Upper lobe of right lung (tissue), 1 donor: ENCODE results near the gene RNF150. TPM values are rescaled to one million over a fixed set of nuclear protein-coding genes. Genes with fewer than 3 reads are reported as not detected.

Experiments used
- ATAC-seq: fragments of 200-7000 bp; cut with Tn5 transposase; one replicate; pipeline ENCODE4 v1.9.1; 2020; ENCODE audit warnings: mild to moderate bottlenecking, moderate library complexity
- DNase-seq: peaks from one replicate; pipeline ENCODE4 v3.0.0-alpha.2; 2020
- H3K27ac ChIP-seq: fragments of 200-600 bp; one replicate; pipeline ENCODE4 v1.8.0; 2022
- H3K27me3 ChIP-seq: fragments of 200-600 bp; one replicate; pipeline ENCODE4 v1.8.0; 2022; ENCODE audit warnings: mild to moderate bottlenecking
- H3K36me3 ChIP-seq: fragments of 200-600 bp; one replicate; pipeline ENCODE4 v1.8.0; 2022
- H3K4me1 ChIP-seq: fragments of 200-600 bp; one replicate; pipeline ENCODE4 v1.8.0; 2022
- H3K4me3 ChIP-seq: fragments of 200-600 bp; one replicate; pipeline ENCODE4 v1.8.0; 2022; ENCODE audit warnings: mild to moderate bottlenecking
- H3K9me3 ChIP-seq: fragments of 200-600 bp; one replicate; pipeline ENCODE4 v1.8.0; 2022
- CTCF ChIP-seq: fragments of 200-600 bp; IDR thresholded peaks from one replicate; pipeline ENCODE4 v1.8.0; 2022; ENCODE audit warnings: antibody characterized with exemption
- intact Hi-C: fragments of 100-400 bp; cut with DNase I; formaldehyde crosslinking; loops from one replicate; pipeline ENCODE4 v1.11.0; 2022
- total RNA-seq: library from RNA; stranded (reverse); fragmentation: NEBNext Ultra II Directional; extraction: Animal tissue kit (Norgen Biotek cat#: 25700); gene quantifications from one replicate; pipeline ENCODE4 v1.2.1, GENCODE V29; 2021
- donor health status: DM: no; HTN: yes; CAD: no; lungs with severe emphysema.

The RNF150 gene
- total RNA-seq, 1 donor from 2014 or later = 2.4 TPM

GRCh38 chr4:140858897-140859296 is 274.4 kb downstream of the RNF150 start:
- TF ChIP-seq CTCF = no peak
- H3K27me3 ChIP-seq = no peaks in the 10 kb centered on the region
- H3K9me3 ChIP-seq = no peaks in the 10 kb centered on the region
- H3K27ac ChIP-seq = no peak overlapping the region
- no peak overlapping the region for H3K4me3 ChIP-seq
- intact Hi-C loops = loop anchor here (10.0 kb wide), 1 partner anchor 504 kb away; no protein-coding TSS in a partner anchor
- ATAC-seq (no peak), DNase-seq (no peak)
- H3K36me3 ChIP-seq = no peaks in the 10 kb centered on the region
- no peaks in the 10 kb centered on the region for H3K4me1 ChIP-seq

- ATAC-seq = no peak
Observed at GRCh38 chr4:140857111-140857510, 276.2 kb downstream of the RNF150 start.

GRCh38 chr4:140856621-140857062 is 276.6 kb downstream of the RNF150 start:
- Histone ChIP-seq H3K27me3 (no peaks in the 10 kb centered on the region), H3K36me3 (no peaks in the 10 kb centered on the region), H3K27ac (no peak overlapping the region), H3K4me1 (no peaks in the 10 kb centered on the region), H3K4me3 (no peak overlapping the region), H3K9me3 (no peaks in the 10 kb centered on the region)
- TF ChIP-seq CTCF = no peak
- intact Hi-C loops = loop anchor here (10.0 kb wide), 1 partner anchor 502 kb away; no protein-coding TSS in a partner anchor
- DNase-seq = no peak
- ATAC-seq = no peak

More at GRCh38 chr4:140857111-140857510, 276.2 kb downstream of the RNF150 start:
- Histone ChIP-seq H3K36me3 (no peaks in the 10 kb centered on the region), H3K27me3 (no peaks in the 10 kb centered on the region), H3K4me1 (no peaks in the 10 kb centered on the region), H3K4me3 (no peak overlapping the region), H3K27ac (no peak overlapping the region), H3K9me3 (no peaks in the 10 kb centered on the region)
- TF ChIP-seq CTCF = no peak
- intact Hi-C loops = loop anchor here (10.0 kb wide), 1 partner anchor 502 kb away; no protein-coding TSS in a partner anchor
- DNase-seq = no peak

- no peak overlapping the region for H3K27ac ChIP-seq
- no peak for TF ChIP-seq CTCF
- ATAC-seq (no peak), DNase-seq (no peak)
- intact Hi-C loops = loop anchor here (10.0 kb wide), 1 partner anchor 499 kb away; no protein-coding TSS in a partner anchor
- H3K27me3 ChIP-seq = no peaks in the 10 kb centered on the region
- no peaks in the 10 kb centered on the region for H3K36me3 ChIP-seq
- H3K4me3 ChIP-seq = no peak overlapping the region
- H3K9me3 ChIP-seq = no peaks in the 10 kb centered on the region
- H3K4me1 ChIP-seq = no peaks in the 10 kb centered on the region
Observed at GRCh38 chr4:140854168-140854567, 279.1 kb downstream of the RNF150 start.

GRCh38 chr4:140851804-140852203 is 281.5 kb downstream of the RNF150 start:
- Histone ChIP-seq H3K36me3 (no peaks in the 10 kb centered on the region), H3K27ac (no peak overlapping the region), H3K9me3 (no peaks in the 10 kb centered on the region), H3K4me1 (no peaks in the 10 kb centered on the region), H3K4me3 (no peak overlapping the region), H3K27me3 (no peaks in the 10 kb centered on the region)
- ATAC-seq (no peak), DNase-seq (no peak)
- no peak for TF ChIP-seq CTCF
- intact Hi-C loops = loop anchor here (10.0 kb wide), 1 partner anchor 497 kb away; no protein-coding TSS in a partner anchor
